GM12878 (cell line): ENCODE results near the gene GMPR2. TPM values are rescaled to one million over a fixed set of nuclear protein-coding genes. Genes with fewer than 3 reads are reported as not detected.

Source experiments
- CEBPB ChIP-seq, 2 experiments: fragments of 150-350 bp in 1 of 2; IDR thresholded peaks; 2 replicates each; pipeline ENCODE4 v1.6.1; 2012 to 2014; ENCODE audit warnings: low read depth in 2 of 2, low read length in 2 of 2, borderline replicate concordance in 1 of 2, inconsistent platforms in 1 of 2
- CREM ChIP-seq: IDR thresholded peaks from 2 replicates; pipeline ENCODE4 v1.6.1; 2014; ENCODE audit warnings: antibody characterized with exemption, low read depth
- E4F1 ChIP-seq: fragments of 450-650 bp; IDR thresholded peaks from 2 replicates; pipeline ENCODE4 v1.6.1; 2018; ENCODE audit warnings: borderline replicate concordance, mild to moderate bottlenecking; ENCODE audit not compliant: partially characterized antibody
- EGR1 ChIP-seq, 2 experiments: IDR thresholded peaks; 1 replicate in 1 of 2; 2 replicates in 1 of 2; pipeline ENCODE4 v1.6.1; 2011 to 2012; ENCODE audit warnings: low read depth in 2 of 2, low read length in 2 of 2, borderline replicate concordance in 1 of 2, mild to moderate bottlenecking in 1 of 2, moderate library complexity in 1 of 2
- GATAD2B ChIP-seq: fragments of 450-650 bp; conservative IDR thresholded peaks from 2 replicates; pipeline ENCODE4 v1.6.1; 2017; ENCODE audit warnings: low read depth, mild to moderate bottlenecking, moderate library complexity
- HDAC6 ChIP-seq: fragments of 200-600 bp; sonication (generic); IDR thresholded peaks from one replicate; pipeline ENCODE4 v1.8.0; 2017; ENCODE audit warnings: antibody characterized with exemption; ENCODE audit not compliant: unreplicated experiment
- HDGF ChIP-seq: fragments of 450-650 bp; IDR thresholded peaks from 2 replicates; pipeline ENCODE4 v1.6.1; 2016; ENCODE audit warnings: antibody characterized with exemption
- IRF4 ChIP-seq: IDR thresholded peaks from 2 replicates; pipeline ENCODE4 v1.6.1; 2011; ENCODE audit warnings: low read depth, low read length
- LARP7 ChIP-seq: fragments of 450-650 bp; IDR thresholded peaks from 2 replicates; pipeline ENCODE4 v1.6.1; 2017; ENCODE audit warnings: mild to moderate bottlenecking
- PKNOX1 ChIP-seq: fragments of 450-650 bp; IDR thresholded peaks from 2 replicates; pipeline ENCODE4 v1.6.1; 2016; ENCODE audit warnings: mild to moderate bottlenecking
- PML ChIP-seq: IDR thresholded peaks from 2 replicates; pipeline ENCODE4 v1.6.1; 2012; ENCODE audit warnings: low read length, inconsistent platforms
- PRDM15 ChIP-seq: fragments of 450-650 bp; formaldehyde crosslinking; IDR thresholded peaks from 2 replicates; pipeline ENCODE4 v1.4.0; 2020; ENCODE audit warnings: mild to moderate bottlenecking, moderate library complexity
- RB1 ChIP-seq: fragments of 450-650 bp; formaldehyde crosslinking; IDR thresholded peaks from 2 replicates; pipeline ENCODE4 v1.6.1; 2017; ENCODE audit warnings: mild to moderate bottlenecking, borderline replicate concordance
- RELA ChIP-seq: fragments of 450-650 bp; IDR thresholded peaks from 2 replicates; pipeline ENCODE4 v1.8.0; 2014; ENCODE audit warnings: borderline replicate concordance; ENCODE audit not compliant: partially characterized antibody
- RFX5 ChIP-seq: IDR thresholded peaks from 2 replicates; pipeline ENCODE4 v1.6.1; 2011; ENCODE audit warnings: low read depth, low read length, improper control_type of control experiment
- SIN3A ChIP-seq: IDR thresholded peaks from 2 replicates; pipeline ENCODE4 v1.6.1; 2012; ENCODE audit warnings: low read depth, low read length, improper control_type of control experiment
- SP1 ChIP-seq: IDR thresholded peaks from one replicate; pipeline ENCODE4 v1.6.1; 2011; ENCODE audit warnings: low read depth, low read length
- SREBF1 ChIP-seq: IDR thresholded peaks from 2 replicates; pipeline ENCODE4 v1.6.1; 2012; ENCODE audit warnings: mild to moderate bottlenecking, low read length
- TAF1 ChIP-seq: IDR thresholded peaks from 2 replicates; pipeline ENCODE4 v1.6.1; 2011; ENCODE audit warnings: mild to moderate bottlenecking, low read depth, low read length, borderline replicate concordance
- ZBED1 ChIP-seq: IDR thresholded peaks from 2 replicates; pipeline ENCODE4 v1.6.1; 2016; ENCODE audit warnings: borderline replicate concordance
- ZNF274 ChIP-seq: IDR thresholded peaks from one replicate; pipeline ENCODE4 v1.8.0; 2011; ENCODE audit not compliant: insufficient read length, insufficient read depth
- polyA plus RNA-seq, 11 experiments: library from polyadenylated mRNA; depleted of rRNA in 4 of 11; unstranded in 6 of 11; stranded (reverse) in 5 of 11; fragments of >200 nt; fragmentation: Nextera tagmentation in 4 of 11; fragmentation: Illumina TruSeq in 1 of 11; extraction: Ambion mirVana in 4 of 11; extraction: Trizol in 1 of 11; gene quantifications; 1 replicate in 1 of 11; 2 replicates in 10 of 11; pipeline versions ENCODE4 v1.2.1 to v1.2.3, GENCODE V29; 2011 to 2016; ENCODE audit warnings: inconsistent platforms in 2 of 11, missing spikeins in 2 of 11, low read depth in 1 of 11
- total RNA-seq, 4 experiments: library from RNA; depleted of rRNA in 3 of 4; stranded (reverse); fragments of >200 nt in 3 of 4; fragmentation: Illumina TruSeq in 1 of 4; extraction: Trizol in 1 of 4; gene quantifications; 2 replicates each; pipeline versions ENCODE4 v1.2.1 to v1.2.3, GENCODE V29; 2013 to 2021
- TF ChIP-seq, protein P1 (sequence below): fragments of 450-650 bp; IDR thresholded peaks from 2 replicates; pipeline ENCODE4 v1.6.1; 2014; ENCODE audit warnings: mild to moderate bottlenecking
- TF ChIP-seq, protein P2 (sequence below): IDR thresholded peaks from 2 replicates; pipeline ENCODE4 v1.6.1; 2011; ENCODE audit warnings: borderline replicate concordance, low read depth, mild to moderate bottlenecking, moderate library complexity, mixed read lengths, low read length; ENCODE audit not compliant: insufficient read depth; ENCODE audit errors: extremely low read length

GMPR2 gene
- total and polyA plus RNA-seq, 10 of the 15 experiments (the other 5 are each of a cell fraction or from before 2014, with no cell fraction given), result 55.1 to 80.3 (median 61.5) TPM

- TF ChIP-seq SIN3A, result no peak; the same call in 1 of the 2 replicates
- no peak for TF ChIP-seq TAF1
- no peak for TF ChIP-seq PKNOX1
- no peak for TF ChIP-seq RFX5
- no peak for TF ChIP-seq GATAD2B
- TF ChIP-seq RELA, result no peak
- TF ChIP-seq PRDM15 (CRISPR knock-in tag), result no peak
- TF ChIP-seq, protein P1, sequence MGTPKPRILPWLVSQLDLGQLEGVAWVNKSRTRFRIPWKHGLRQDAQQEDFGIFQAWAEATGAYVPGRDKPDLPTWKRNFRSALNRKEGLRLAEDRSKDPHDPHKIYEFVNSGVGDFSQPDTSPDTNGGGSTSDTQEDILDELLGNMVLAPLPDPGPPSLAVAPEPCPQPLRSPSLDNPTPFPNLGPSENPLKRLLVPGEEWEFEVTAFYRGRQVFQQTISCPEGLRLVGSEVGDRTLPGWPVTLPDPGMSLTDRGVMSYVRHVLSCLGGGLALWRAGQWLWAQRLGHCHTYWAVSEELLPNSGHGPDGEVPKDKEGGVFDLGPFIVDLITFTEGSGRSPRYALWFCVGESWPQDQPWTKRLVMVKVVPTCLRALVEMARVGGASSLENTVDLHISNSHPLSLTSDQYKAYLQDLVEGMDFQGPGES, result no peak
- no peak for TF ChIP-seq IRF4
- no peak for TF ChIP-seq E4F1
- peak; percentile 74 for TF ChIP-seq SREBF1
- TF ChIP-seq, protein P2, sequence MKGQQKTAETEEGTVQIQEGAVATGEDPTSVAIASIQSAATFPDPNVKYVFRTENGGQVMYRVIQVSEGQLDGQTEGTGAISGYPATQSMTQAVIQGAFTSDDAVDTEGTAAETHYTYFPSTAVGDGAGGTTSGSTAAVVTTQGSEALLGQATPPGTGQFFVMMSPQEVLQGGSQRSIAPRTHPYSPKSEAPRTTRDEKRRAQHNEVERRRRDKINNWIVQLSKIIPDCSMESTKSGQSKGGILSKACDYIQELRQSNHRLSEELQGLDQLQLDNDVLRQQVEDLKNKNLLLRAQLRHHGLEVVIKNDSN, result no peak
- no peak for TF ChIP-seq ZBED1
- TF ChIP-seq HDGF, result no peak
- TF ChIP-seq EGR1 (IDR thresholded peaks at IDR 0.05; ENCODE audit: borderline replicate concordance in 1 of 2, low read depth in 2 of 2, low read length in 2 of 2), result no peak; a peak in 1 of 3 replicates
- TF ChIP-seq SP1, result no peak
- no peak for TF ChIP-seq ZNF274
- no peak for TF ChIP-seq CEBPB (IDR thresholded peaks at IDR 0.05; ENCODE audit: borderline replicate concordance in 1 of 2, low read depth in 2 of 2, low read length in 2 of 2)
- TF ChIP-seq HDAC6, result no peak
- 0 out of 2 replicates have a peak, but pooled peaks have one; percentile 2 for TF ChIP-seq LARP7
- TF ChIP-seq RB1, result no peak; the same call in 1 of the 2 replicates
- peak; percentile 94 for TF ChIP-seq CREM
- TF ChIP-seq PML, result 0 out of 2 replicates have a peak, but pooled peaks have one; percentile 5
Measured at GRCh38 chr14:24232121-24232644, 546 bp upstream of the GMPR2 start, which contains the start of gene NEDD8 (continued).
